ENCODE measurements around the gene HLA-DMB. TPM values are rescaled to one million over a fixed set of nuclear protein-coding genes. Genes with fewer than 3 reads are reported as not detected.

The HLA-DMB gene
- total RNA-seq, 1 experiment from 2014 or later = 1.1 TPM

DNA sequence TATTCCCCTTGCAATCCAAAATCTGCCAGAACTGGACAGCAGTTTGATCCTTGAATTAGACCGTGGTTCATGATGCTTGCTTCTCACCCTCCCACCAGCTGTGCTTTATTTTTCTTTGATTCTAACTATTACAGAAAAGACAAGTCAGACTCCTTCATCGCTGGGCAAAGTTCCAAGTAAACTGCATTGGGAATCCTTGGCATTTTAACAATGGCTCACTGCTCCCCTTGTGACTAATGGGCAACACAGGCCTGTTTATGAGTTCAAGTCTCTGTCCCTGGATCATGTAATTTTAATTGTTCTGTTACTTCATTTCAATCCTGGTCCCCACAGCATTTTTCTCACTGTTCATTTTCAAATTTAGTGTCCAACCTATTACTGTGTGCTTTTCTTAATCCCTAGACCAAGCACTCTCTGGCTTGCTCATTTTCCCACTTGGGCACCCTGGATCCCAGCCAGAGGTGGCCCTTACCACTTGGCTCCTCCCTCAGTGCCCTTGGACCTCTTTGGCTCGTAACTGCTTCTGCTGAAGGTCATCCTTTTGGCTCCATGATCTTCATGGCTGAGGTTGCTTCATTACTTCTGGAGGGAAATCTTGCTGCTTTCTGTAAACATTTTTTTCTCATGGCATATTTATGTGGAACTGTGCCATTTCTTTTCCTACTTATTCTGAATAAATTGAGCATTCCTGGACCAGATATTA is 54.0 kb downstream of the HLA-DMB start:
- TF ChIP-seq, protein P1, sequence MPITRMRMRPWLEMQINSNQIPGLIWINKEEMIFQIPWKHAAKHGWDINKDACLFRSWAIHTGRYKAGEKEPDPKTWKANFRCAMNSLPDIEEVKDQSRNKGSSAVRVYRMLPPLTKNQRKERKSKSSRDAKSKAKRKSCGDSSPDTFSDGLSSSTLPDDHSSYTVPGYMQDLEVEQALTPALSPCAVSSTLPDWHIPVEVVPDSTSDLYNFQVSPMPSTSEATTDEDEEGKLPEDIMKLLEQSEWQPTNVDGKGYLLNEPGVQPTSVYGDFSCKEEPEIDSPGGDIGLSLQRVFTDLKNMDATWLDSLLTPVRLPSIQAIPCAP (CRISPR knock-in tag; IDR thresholded peaks at IDR 0.05) = no peak
- TF ChIP-seq, protein P2, sequence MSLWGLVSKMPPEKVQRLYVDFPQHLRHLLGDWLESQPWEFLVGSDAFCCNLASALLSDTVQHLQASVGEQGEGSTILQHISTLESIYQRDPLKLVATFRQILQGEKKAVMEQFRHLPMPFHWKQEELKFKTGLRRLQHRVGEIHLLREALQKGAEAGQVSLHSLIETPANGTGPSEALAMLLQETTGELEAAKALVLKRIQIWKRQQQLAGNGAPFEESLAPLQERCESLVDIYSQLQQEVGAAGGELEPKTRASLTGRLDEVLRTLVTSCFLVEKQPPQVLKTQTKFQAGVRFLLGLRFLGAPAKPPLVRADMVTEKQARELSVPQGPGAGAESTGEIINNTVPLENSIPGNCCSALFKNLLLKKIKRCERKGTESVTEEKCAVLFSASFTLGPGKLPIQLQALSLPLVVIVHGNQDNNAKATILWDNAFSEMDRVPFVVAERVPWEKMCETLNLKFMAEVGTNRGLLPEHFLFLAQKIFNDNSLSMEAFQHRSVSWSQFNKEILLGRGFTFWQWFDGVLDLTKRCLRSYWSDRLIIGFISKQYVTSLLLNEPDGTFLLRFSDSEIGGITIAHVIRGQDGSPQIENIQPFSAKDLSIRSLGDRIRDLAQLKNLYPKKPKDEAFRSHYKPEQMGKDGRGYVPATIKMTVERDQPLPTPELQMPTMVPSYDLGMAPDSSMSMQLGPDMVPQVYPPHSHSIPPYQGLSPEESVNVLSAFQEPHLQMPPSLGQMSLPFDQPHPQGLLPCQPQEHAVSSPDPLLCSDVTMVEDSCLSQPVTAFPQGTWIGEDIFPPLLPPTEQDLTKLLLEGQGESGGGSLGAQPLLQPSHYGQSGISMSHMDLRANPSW (CRISPR knock-in tag; conservative IDR thresholded peaks at IDR 0.05; ENCODE audit: low read depth) = no peak
- TF ChIP-seq FOXP1 (CRISPR knock-in tag; IDR thresholded peaks at IDR 0.05; ENCODE audit: borderline replicate concordance) = no peak
- no peak for TF ChIP-seq ZNF317 (CRISPR knock-in tag; IDR thresholded peaks at IDR 0.05; ENCODE audit: borderline replicate concordance, low read depth)
- TF ChIP-seq, protein P3, sequence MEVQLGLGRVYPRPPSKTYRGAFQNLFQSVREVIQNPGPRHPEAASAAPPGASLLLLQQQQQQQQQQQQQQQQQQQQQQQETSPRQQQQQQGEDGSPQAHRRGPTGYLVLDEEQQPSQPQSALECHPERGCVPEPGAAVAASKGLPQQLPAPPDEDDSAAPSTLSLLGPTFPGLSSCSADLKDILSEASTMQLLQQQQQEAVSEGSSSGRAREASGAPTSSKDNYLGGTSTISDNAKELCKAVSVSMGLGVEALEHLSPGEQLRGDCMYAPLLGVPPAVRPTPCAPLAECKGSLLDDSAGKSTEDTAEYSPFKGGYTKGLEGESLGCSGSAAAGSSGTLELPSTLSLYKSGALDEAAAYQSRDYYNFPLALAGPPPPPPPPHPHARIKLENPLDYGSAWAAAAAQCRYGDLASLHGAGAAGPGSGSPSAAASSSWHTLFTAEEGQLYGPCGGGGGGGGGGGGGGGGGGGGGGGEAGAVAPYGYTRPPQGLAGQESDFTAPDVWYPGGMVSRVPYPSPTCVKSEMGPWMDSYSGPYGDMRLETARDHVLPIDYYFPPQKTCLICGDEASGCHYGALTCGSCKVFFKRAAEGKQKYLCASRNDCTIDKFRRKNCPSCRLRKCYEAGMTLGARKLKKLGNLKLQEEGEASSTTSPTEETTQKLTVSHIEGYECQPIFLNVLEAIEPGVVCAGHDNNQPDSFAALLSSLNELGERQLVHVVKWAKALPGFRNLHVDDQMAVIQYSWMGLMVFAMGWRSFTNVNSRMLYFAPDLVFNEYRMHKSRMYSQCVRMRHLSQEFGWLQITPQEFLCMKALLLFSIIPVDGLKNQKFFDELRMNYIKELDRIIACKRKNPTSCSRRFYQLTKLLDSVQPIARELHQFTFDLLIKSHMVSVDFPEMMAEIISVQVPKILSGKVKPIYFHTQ (CRISPR knock-in tag; IDR thresholded peaks at IDR 0.05) = no peak
- no peak for TF ChIP-seq IRF2 (CRISPR knock-in tag; IDR thresholded peaks at IDR 0.05; ENCODE audit: borderline replicate concordance, low read depth)
- no peak for TF ChIP-seq ATF1 (CRISPR knock-in tag; IDR thresholded peaks at IDR 0.05)
- TF ChIP-seq, protein P4, sequence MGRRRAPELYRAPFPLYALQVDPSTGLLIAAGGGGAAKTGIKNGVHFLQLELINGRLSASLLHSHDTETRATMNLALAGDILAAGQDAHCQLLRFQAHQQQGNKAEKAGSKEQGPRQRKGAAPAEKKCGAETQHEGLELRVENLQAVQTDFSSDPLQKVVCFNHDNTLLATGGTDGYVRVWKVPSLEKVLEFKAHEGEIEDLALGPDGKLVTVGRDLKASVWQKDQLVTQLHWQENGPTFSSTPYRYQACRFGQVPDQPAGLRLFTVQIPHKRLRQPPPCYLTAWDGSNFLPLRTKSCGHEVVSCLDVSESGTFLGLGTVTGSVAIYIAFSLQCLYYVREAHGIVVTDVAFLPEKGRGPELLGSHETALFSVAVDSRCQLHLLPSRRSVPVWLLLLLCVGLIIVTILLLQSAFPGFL (CRISPR knock-in tag; IDR thresholded peaks at IDR 0.05; ENCODE audit: borderline replicate concordance) = no peak
- TF ChIP-seq ZNF416 (CRISPR knock-in tag; IDR thresholded peaks at IDR 0.05) = no peak
- no peak for TF ChIP-seq CREM (CRISPR knock-in tag; IDR thresholded peaks at IDR 0.05)
- TF ChIP-seq FOXK1 (CRISPR knock-in tag; IDR thresholded peaks at IDR 0.05) = no peak
- TF ChIP-seq TP53 (CRISPR knock-in tag; IDR thresholded peaks at IDR 0.05) = no peak
- no peak for TF ChIP-seq JUN (CRISPR knock-in tag; IDR thresholded peaks at IDR 0.05)
- TF ChIP-seq RORB (CRISPR knock-in tag; IDR thresholded peaks at IDR 0.05) = no peak
- TF ChIP-seq, protein P5, sequence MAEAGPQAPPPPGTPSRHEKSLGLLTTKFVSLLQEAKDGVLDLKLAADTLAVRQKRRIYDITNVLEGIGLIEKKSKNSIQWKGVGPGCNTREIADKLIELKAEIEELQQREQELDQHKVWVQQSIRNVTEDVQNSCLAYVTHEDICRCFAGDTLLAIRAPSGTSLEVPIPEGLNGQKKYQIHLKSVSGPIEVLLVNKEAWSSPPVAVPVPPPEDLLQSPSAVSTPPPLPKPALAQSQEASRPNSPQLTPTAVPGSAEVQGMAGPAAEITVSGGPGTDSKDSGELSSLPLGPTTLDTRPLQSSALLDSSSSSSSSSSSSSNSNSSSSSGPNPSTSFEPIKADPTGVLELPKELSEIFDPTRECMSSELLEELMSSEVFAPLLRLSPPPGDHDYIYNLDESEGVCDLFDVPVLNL (CRISPR knock-in tag; IDR thresholded peaks at IDR 0.05; ENCODE audit: borderline replicate concordance, low read depth) = no peak
- TF ChIP-seq, protein P6, sequence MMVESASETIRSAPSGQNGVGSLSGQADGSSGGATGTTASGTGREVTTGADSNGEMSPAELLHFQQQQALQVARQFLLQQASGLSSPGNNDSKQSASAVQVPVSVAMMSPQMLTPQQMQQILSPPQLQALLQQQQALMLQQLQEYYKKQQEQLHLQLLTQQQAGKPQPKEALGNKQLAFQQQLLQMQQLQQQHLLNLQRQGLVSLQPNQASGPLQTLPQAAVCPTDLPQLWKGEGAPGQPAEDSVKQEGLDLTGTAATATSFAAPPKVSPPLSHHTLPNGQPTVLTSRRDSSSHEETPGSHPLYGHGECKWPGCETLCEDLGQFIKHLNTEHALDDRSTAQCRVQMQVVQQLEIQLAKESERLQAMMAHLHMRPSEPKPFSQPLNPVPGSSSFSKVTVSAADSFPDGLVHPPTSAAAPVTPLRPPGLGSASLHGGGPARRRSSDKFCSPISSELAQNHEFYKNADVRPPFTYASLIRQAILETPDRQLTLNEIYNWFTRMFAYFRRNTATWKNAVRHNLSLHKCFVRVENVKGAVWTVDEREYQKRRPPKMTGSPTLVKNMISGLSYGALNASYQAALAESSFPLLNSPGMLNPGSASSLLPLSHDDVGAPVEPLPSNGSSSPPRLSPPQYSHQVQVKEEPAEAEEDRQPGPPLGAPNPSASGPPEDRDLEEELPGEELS (CRISPR knock-in tag; IDR thresholded peaks at IDR 0.05) = no peak
- TF ChIP-seq GTF2I (CRISPR knock-in tag; conservative IDR thresholded peaks at IDR 0.05) = no peak
- no peak for TF ChIP-seq TCF7 (CRISPR knock-in tag; IDR thresholded peaks at IDR 0.05; ENCODE audit: low read depth)

More for the DNA sequence above, 54.0 kb downstream of the HLA-DMB start:
- Mint-ChIP-seq H3K27me3 (ENCODE audit: low read depth) (peaks cover 11% of the 10 kb centered on the region), H3K36me3 (no peaks in the 10 kb centered on the region), H3K27ac (no peak overlapping the region), H3K4me3 (no peak overlapping the region), H3K4me1 (no peaks in the 10 kb centered on the region), H3K9me3 (no peaks in the 10 kb centered on the region)
- DNase-seq (ENCODE audit: low spot score) = no peak
- CTCF ChIA-PET = interaction anchor here (1.0 to 3.2 kb wide), 8 partner anchors 14 to 98 kb away, joined by 3 to 33 read pairs (median 5); partner anchors contain the start of genes BRD2 and HLA-DMA
- POLR2A ChIA-PET = no interaction called here
- no peak for ATAC-seq

Measured in WTC11 (cell line).